Rectal smooth muscle tissue (tissue), 1 donor: ENCODE results near the gene LAMC1.
A peak's percentile ranks its signal among the peaks of the same experiment; 100 is the strongest.

Experiments used
- H3K27ac ChIP-seq: one replicate; pipeline ENCODE4 v1.7.0; 2013; ENCODE audit warnings: low read depth, low read length, inconsistent platforms
- H3K27me3 ChIP-seq: one replicate; pipeline ENCODE4 v1.7.0; 2013; ENCODE audit warnings: low read length; ENCODE audit not compliant: control insufficient read depth, insufficient read depth
- H3K36me3 ChIP-seq: one replicate; pipeline ENCODE4 v1.7.0; 2013; ENCODE audit warnings: low read length; ENCODE audit not compliant: control insufficient read depth, insufficient read depth
- H3K4me1 ChIP-seq: one replicate; pipeline ENCODE4 v1.7.0; 2013; ENCODE audit warnings: low read length; ENCODE audit not compliant: control insufficient read depth, insufficient read depth
- H3K4me3 ChIP-seq: one replicate; pipeline ENCODE4 v1.7.0; 2013; ENCODE audit warnings: low read length
- H3K9ac ChIP-seq: one replicate; pipeline ENCODE4 v1.7.0; 2013; ENCODE audit warnings: low read length

The LAMC1 gene

GRCh38 chr1:183110326-183110880, 87.2 kb downstream of the LAMC1 start:
- peaks cover 14% of the 10 kb centered on the region for H3K4me1 ChIP-seq
- no peak overlapping the region for H3K4me3 ChIP-seq
- no peak overlapping the region for H3K27ac ChIP-seq
- no peaks in the 10 kb centered on the region for H3K27me3 ChIP-seq
- H3K9ac ChIP-seq, result no peak overlapping the region
- peaks cover 3% of the 10 kb centered on the region for H3K36me3 ChIP-seq

- H3K27me3 ChIP-seq, result no peaks in the 10 kb centered on the region
- no peak overlapping the region for H3K9ac ChIP-seq
- H3K27ac ChIP-seq, result no peak overlapping the region
- no peak overlapping the region for H3K4me3 ChIP-seq
- H3K4me1 ChIP-seq, result no peaks in the 10 kb centered on the region
- peaks cover 11% of the 10 kb centered on the region for H3K36me3 ChIP-seq
These were observed 91.2 kb downstream of the LAMC1 start for GRCh38 chr1:183114441-183114840.

GRCh38 chr1:183116416-183116815, 93.2 kb downstream of the LAMC1 start:
- H3K27me3 ChIP-seq, result no peaks in the 10 kb centered on the region
- peaks cover 11% of the 10 kb centered on the region for H3K36me3 ChIP-seq
- H3K9ac ChIP-seq, result no peak overlapping the region
- H3K27ac ChIP-seq, result no peak overlapping the region
- no peak overlapping the region for H3K4me3 ChIP-seq
- no peaks in the 10 kb centered on the region for H3K4me1 ChIP-seq

GRCh38 chr1:183121609-183122008, 98.4 kb downstream of the LAMC1 start:
- H3K36me3 ChIP-seq, result peaks cover 18% of the 10 kb centered on the region
- H3K4me1 ChIP-seq, result no peaks in the 10 kb centered on the region
- no peak overlapping the region for H3K9ac ChIP-seq

GRCh38 chr1:183124259-183124658, 101.0 kb downstream of the LAMC1 start:
- H3K27ac ChIP-seq, result no peak overlapping the region
- peaks cover 19% of the 10 kb centered on the region for H3K36me3 ChIP-seq
- H3K27me3 ChIP-seq, result no peaks in the 10 kb centered on the region
- H3K4me3 ChIP-seq, result no peak overlapping the region
- H3K4me1 ChIP-seq, result no peaks in the 10 kb centered on the region
- no peak overlapping the region for H3K9ac ChIP-seq

More at GRCh38 chr1:183121609-183122008, 98.4 kb downstream of the LAMC1 start:
- Histone ChIP-seq H3K27me3 (no peaks in the 10 kb centered on the region), H3K27ac (no peak overlapping the region), H3K4me3 (no peak overlapping the region)

GRCh38 chr1:183125279-183125999, 102.2 kb downstream of the LAMC1 start:
- Histone ChIP-seq H3K4me3 (no peak overlapping the region), H3K9ac (no peak overlapping the region), H3K4me1 (no peaks in the 10 kb centered on the region), H3K27me3 (no peaks in the 10 kb centered on the region), H3K27ac (no peak overlapping the region), H3K36me3 (peaks cover 21% of the 10 kb centered on the region)

GRCh38 chr1:183126000-183126366, 102.8 kb downstream of the LAMC1 start:
- no peak overlapping the region for H3K4me3 ChIP-seq
- H3K9ac ChIP-seq, result no peak overlapping the region
- H3K27ac ChIP-seq, result no peak overlapping the region
- H3K4me1 ChIP-seq, result no peaks in the 10 kb centered on the region
- no peaks in the 10 kb centered on the region for H3K27me3 ChIP-seq
- H3K36me3 ChIP-seq, result peaks cover 21% of the 10 kb centered on the region

- Histone ChIP-seq H3K27me3 (no peaks in the 10 kb centered on the region), H3K36me3 (peaks cover 21% of the 10 kb centered on the region), H3K4me3 (no peak overlapping the region), H3K9ac (no peak overlapping the region), H3K27ac (no peak overlapping the region), H3K4me1 (no peaks in the 10 kb centered on the region)
These were observed 103.3 kb downstream of the LAMC1 start for GRCh38 chr1:183126528-183126927.

GRCh38 chr1:183129921-183130690, 106.9 kb downstream of the LAMC1 start:
- H3K4me1 ChIP-seq, result no peaks in the 10 kb centered on the region
- no peak overlapping the region for H3K4me3 ChIP-seq
- H3K9ac ChIP-seq, result no peak overlapping the region
- no peak overlapping the region for H3K27ac ChIP-seq
- peaks cover 18% of the 10 kb centered on the region for H3K36me3 ChIP-seq
- no peaks in the 10 kb centered on the region for H3K27me3 ChIP-seq

- Histone ChIP-seq H3K4me1 (no peaks in the 10 kb centered on the region), H3K27me3 (no peaks in the 10 kb centered on the region), H3K36me3 (peaks cover 18% of the 10 kb centered on the region), H3K9ac (no peak overlapping the region), H3K27ac (no peak overlapping the region), H3K4me3 (no peak overlapping the region)
These were observed 107.9 kb downstream of the LAMC1 start for GRCh38 chr1:183131166-183131565.

GRCh38 chr1:183135336-183135735, 112.1 kb downstream of the LAMC1 start:
- Histone ChIP-seq H3K9ac (no peak overlapping the region), H3K4me3 (no peak overlapping the region), H3K36me3 (peaks cover 10% of the 10 kb centered on the region), H3K27me3 (no peaks in the 10 kb centered on the region), H3K27ac (no peak overlapping the region), H3K4me1 (peaks cover 10% of the 10 kb centered on the region)

- H3K27me3 ChIP-seq, result no peaks in the 10 kb centered on the region
- peak overlapping the region; percentile 63 for H3K27ac ChIP-seq
- H3K36me3 ChIP-seq, result peaks cover 10% of the 10 kb centered on the region
- H3K4me1 ChIP-seq, result peaks cover 10% of the 10 kb centered on the region
- no peak overlapping the region for H3K9ac ChIP-seq
- H3K4me3 ChIP-seq, result no peak overlapping the region
These were observed 114.6 kb downstream of the LAMC1 start for GRCh38 chr1:183137782-183138181.
